Measurements from ENCODE around the gene STX19.

DNA sequence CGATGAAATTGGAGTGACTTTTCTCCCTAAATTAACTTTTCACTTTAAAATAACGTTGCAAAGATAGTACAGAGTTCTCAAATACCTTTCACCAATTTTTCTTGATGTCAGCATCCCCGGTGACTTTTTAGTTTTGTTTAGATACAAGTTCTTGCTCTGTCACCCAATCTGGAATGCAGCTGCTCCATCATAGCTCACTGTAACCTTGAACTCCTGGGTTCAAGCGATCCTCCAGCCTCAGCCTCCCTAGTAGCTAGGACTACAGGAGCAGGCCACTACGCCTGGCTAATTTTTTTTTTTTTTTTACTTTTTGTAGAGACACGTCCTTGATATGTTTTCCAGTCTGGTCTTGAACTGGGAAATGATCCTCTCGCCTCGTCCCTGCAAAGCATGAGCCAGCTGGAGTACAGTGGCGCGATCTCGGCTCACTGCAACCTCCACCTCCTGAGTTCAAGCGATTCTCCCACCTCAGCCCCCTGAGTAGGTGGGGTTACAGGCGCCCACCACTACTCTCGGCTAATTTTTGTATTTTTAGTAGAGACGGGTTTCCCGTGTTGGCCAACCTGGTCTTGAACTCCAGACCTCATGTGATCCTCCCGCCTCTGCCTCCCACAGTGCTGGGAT, 35.2 kb upstream of the STX19 start:
- TF ChIP-seq, protein P1, sequence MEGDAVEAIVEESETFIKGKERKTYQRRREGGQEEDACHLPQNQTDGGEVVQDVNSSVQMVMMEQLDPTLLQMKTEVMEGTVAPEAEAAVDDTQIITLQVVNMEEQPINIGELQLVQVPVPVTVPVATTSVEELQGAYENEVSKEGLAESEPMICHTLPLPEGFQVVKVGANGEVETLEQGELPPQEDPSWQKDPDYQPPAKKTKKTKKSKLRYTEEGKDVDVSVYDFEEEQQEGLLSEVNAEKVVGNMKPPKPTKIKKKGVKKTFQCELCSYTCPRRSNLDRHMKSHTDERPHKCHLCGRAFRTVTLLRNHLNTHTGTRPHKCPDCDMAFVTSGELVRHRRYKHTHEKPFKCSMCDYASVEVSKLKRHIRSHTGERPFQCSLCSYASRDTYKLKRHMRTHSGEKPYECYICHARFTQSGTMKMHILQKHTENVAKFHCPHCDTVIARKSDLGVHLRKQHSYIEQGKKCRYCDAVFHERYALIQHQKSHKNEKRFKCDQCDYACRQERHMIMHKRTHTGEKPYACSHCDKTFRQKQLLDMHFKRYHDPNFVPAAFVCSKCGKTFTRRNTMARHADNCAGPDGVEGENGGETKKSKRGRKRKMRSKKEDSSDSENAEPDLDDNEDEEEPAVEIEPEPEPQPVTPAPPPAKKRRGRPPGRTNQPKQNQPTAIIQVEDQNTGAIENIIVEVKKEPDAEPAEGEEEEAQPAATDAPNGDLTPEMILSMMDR (IDR thresholded peaks at IDR 0.05; ENCODE audit: insufficient read depth, low read depth, low read length): no peak
- no peak for TF ChIP-seq EZH2 (IDR thresholded peaks at IDR 0.05; ENCODE audit: insufficient read depth, low read length)
